ENCODE measurements around the gene TEX261. TPM values are rescaled to one million over a fixed set of nuclear protein-coding genes. Genes with fewer than 3 reads are reported as not detected.

Gene TEX261
- total RNA-seq, 1 donor from 2014 or later: 54.1 TPM

DNA sequence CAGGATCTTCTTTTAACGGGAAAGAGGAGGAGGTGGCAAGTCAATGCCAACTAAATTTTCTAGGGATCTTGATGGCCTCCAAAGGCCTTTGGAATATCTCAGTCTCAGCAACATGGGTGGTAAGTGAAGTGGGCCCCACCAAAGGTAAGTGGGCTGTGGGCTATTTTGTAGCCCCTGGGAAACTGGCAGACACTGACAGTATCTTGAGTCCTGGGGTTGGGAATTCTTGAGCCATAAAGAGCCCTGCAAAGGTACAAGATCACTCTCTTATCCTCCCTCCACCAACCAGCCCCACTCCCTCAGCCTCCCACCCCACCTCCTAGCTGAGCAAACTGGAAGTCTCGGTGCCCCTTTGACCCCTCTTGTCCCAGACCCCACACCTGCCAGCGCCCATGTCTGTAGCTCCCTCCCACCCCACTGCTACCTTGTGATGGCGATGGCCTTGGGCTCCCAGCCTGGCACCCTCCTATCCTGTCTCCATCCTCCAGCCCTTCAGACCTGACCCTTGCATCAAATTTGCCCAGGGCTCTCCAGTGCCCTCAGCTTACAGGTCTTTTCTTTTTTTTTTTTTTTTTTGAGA is 50.5 kb downstream of the TEX261 start:
- ChIA-PET POLR2A (no interaction called here), CTCF (no interaction called here)
- Mint-ChIP-seq H3K27me3 (peaks cover 29% of the 10 kb centered on the region), H3K36me3 (ENCODE audit: low read depth) (no peaks in the 10 kb centered on the region), H3K27ac (no peak overlapping the region), H3K4me3 (no peak overlapping the region), H3K4me1 (peaks cover 12% of the 10 kb centered on the region), H3K9me3 (no peaks in the 10 kb centered on the region)
- no peak for DNase-seq
- no peak for ATAC-seq (ENCODE audit: low read depth)
- intact Hi-C loops (cut with micrococcal nuclease): no loop called here
- TF ChIP-seq, protein P1, sequence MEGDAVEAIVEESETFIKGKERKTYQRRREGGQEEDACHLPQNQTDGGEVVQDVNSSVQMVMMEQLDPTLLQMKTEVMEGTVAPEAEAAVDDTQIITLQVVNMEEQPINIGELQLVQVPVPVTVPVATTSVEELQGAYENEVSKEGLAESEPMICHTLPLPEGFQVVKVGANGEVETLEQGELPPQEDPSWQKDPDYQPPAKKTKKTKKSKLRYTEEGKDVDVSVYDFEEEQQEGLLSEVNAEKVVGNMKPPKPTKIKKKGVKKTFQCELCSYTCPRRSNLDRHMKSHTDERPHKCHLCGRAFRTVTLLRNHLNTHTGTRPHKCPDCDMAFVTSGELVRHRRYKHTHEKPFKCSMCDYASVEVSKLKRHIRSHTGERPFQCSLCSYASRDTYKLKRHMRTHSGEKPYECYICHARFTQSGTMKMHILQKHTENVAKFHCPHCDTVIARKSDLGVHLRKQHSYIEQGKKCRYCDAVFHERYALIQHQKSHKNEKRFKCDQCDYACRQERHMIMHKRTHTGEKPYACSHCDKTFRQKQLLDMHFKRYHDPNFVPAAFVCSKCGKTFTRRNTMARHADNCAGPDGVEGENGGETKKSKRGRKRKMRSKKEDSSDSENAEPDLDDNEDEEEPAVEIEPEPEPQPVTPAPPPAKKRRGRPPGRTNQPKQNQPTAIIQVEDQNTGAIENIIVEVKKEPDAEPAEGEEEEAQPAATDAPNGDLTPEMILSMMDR (IDR thresholded peaks at IDR 0.05): no peak

DNA sequence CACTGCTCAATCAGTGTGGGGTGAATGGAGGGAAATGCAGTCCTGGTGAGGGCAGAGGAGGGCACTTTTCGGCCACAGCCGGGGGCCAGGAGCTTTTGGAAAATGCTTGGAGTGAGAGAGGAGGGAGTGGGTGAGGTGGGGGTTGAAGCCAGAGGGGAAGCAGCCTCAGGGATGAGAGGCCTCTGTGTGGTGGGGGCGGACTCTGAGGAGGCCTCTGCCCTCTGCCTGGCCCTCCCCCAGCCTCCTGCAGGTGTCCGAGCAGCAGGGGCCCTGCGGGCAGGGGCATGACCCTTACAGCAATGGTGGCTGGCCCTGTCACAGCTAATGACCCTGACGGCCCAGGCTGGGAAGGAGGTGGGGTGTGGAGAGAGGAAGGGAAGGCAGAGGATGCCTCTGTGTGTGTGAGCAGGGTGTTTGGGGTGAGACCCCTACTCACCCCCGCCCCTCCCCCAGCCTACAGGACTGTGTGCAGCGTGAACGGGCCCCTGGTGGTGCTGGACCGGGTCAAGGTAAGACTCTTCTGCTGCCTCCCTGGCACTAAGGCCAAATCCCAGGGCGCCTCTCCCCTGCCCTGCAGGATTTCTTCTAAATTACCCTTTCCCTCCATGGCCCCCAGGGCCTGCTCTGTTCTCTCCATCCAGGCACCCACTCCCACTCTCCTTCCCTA is 51.3 kb downstream of the TEX261 start:
- ATAC-seq (ENCODE audit: low read depth): no peak
- TF ChIP-seq, protein P1 (IDR thresholded peaks at IDR 0.05): no peak
- H3K27me3 Mint-ChIP-seq: peaks cover 31% of the 10 kb centered on the region
- peaks cover 9% of the 10 kb centered on the region for H3K4me1 Mint-ChIP-seq
- no peak for DNase-seq
- H3K36me3 Mint-ChIP-seq (ENCODE audit: low read depth): no peaks in the 10 kb centered on the region
- H3K9me3 Mint-ChIP-seq: no peaks in the 10 kb centered on the region
- CTCF ChIA-PET: no interaction called here
- intact Hi-C loops (cut with micrococcal nuclease): no loop called here
- no peak overlapping the region for H3K4me3 Mint-ChIP-seq
- POLR2A ChIA-PET: no interaction called here
- no peak overlapping the region for H3K27ac Mint-ChIP-seq

DNA sequence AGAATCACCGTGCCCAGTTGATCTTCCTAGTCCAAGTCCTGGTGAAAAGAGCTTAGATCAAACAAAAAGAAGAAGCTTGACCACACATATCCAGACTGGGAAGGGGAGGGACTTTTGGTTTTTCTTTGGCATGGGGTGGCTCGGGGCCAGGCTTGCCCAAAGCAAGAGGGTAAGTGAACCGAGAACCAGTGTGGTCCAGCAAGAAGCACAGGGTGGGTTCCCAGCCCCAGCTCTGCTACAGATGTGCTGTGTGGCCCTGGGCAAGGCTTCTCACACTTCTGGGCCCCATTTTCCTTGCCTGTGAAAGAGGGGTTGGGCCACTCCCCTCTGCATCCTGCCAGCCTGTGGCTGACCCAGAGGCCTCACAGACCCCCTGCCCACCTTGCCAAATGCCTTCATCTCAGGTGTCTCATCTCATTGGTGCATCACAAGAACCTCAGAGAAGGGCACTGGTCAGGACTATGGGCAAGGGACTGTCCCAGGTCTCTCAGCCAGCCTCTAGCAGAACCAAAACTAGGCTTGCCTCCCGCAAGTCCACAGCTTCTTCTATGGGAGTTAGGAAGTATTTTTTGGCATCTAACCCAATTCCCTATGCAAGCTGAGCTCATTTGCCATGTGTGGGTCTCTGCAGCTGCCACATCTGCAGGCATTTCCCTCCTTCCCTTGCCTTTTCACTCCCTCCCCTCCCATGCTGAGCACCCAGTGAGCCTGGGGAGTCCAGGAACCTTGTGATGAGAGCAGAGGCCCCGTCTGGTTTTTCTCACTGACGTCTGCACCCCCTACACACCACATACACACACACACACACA is 52.1 kb downstream of the TEX261 start:
- Mint-ChIP-seq H3K27ac (no peak overlapping the region), H3K4me3 (no peak overlapping the region), H3K9me3 (no peaks in the 10 kb centered on the region), H3K36me3 (ENCODE audit: low read depth) (no peaks in the 10 kb centered on the region), H3K4me1 (peaks cover 4% of the 10 kb centered on the region), H3K27me3 (peaks cover 26% of the 10 kb centered on the region)
- intact Hi-C loops (cut with micrococcal nuclease): no loop called here
- CTCF ChIA-PET: no interaction called here
- DNase-seq (no peak), ATAC-seq (ENCODE audit: low read depth) (no peak)
- TF ChIP-seq, protein P1 (IDR thresholded peaks at IDR 0.05): no peak
- POLR2A ChIA-PET: no interaction called here

DNA sequence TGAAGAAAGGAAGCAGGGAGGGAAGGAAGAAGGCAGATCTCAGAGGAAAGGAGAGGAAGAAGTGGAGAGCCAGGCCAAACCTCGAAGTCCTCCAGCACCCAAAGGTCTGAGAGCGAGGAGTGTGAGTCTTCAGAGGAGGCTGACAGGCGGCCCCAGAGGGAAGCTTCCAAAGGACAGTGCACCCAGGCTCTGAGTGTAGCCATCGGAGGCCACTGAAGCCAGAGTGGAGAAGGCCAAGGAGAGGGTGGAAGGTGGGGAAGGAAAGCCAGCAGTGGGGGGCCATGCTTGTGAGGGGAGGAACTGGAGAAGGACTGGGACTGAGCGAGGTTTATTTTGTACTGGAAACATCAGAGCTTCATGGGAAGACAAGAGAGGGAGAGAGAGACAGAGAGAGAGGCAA is 53.0 kb downstream of the TEX261 start:
- Mint-ChIP-seq H3K27me3 (peaks cover 22% of the 10 kb centered on the region), H3K4me3 (no peak overlapping the region), H3K9me3 (no peaks in the 10 kb centered on the region), H3K36me3 (ENCODE audit: low read depth) (no peaks in the 10 kb centered on the region), H3K4me1 (peaks cover under 1% of the 10 kb centered on the region), H3K27ac (no peak overlapping the region)
- DNase-seq (no peak), ATAC-seq (ENCODE audit: low read depth) (no peak)
- POLR2A ChIA-PET: no interaction called here
- TF ChIP-seq, protein P1 (IDR thresholded peaks at IDR 0.05): no peak
- CTCF ChIA-PET: no interaction called here
- intact Hi-C loops (cut with micrococcal nuclease): no loop called here

DNA sequence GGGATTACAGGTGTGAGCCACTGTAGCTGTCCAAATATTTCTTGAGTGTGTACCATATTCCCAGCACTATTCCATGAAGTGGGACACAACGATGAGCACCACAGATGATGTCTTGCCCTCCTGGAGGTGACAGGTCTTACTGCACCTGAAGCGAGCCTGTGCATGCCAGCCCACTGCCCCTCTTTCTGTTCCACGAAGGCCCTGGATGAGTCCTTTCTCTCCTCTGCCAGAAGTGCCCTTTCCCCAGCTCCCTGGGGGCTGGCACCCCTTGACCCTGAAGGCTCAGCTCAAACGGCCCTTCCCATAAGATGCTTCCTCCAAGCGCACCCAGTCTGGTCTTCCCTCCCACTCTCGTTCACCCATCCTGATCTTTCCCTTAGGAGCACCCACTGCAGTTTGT is 53.5 kb downstream of the TEX261 start:
- Mint-ChIP-seq H3K9me3 (no peaks in the 10 kb centered on the region), H3K36me3 (ENCODE audit: low read depth) (no peaks in the 10 kb centered on the region), H3K4me1 (no peaks in the 10 kb centered on the region), H3K27ac (no peak overlapping the region), H3K4me3 (no peak overlapping the region), H3K27me3 (peaks cover 20% of the 10 kb centered on the region)
- CTCF ChIA-PET: no interaction called here
- ATAC-seq (ENCODE audit: low read depth) (no peak), DNase-seq (no peak)
- POLR2A ChIA-PET: no interaction called here
- intact Hi-C loops (cut with micrococcal nuclease): no loop called here
- TF ChIP-seq, protein P1 (IDR thresholded peaks at IDR 0.05): no peak

All from activated B cell treated with CpG ODN at 0.5 μM for 24 hours (primary cell).